Measurements from ENCODE around the gene SMTNL2. TPM values are rescaled to one million over a fixed set of nuclear protein-coding genes. Genes with fewer than 3 reads are reported as not detected.

The SMTNL2 gene
- total RNA-seq, 1 donor from 2014 or later: 33.4 TPM

- intact Hi-C loops (cut with micrococcal nuclease): no loop called here
- peak overlapping the region; percentile 93 for H3K27ac ChIP-seq (replicated peaks)
- peaks cover 39% of the 10 kb centered on the region for H3K27me3 ChIP-seq (ENCODE audit: low read depth)
- H3K9me3 ChIP-seq (replicated peaks): no peaks in the 10 kb centered on the region
- peaks cover 78% of the 10 kb centered on the region for H3K4me1 ChIP-seq
- peak overlapping the region; percentile 72 for H3K4me3 ChIP-seq
- TF ChIP-seq CTCF (IDR thresholded peaks at IDR 0.05; ENCODE audit: borderline replicate concordance): no peak
- no peaks in the 10 kb centered on the region for H3K36me3 ChIP-seq
- no peak for DNase-seq
These were observed 1.3 kb downstream of the SMTNL2 start for GRCh38 chr17:4585638-4585994.

- peak overlapping the region; percentile 72 for H3K4me3 ChIP-seq
- DNase-seq: no peak
- TF ChIP-seq CTCF (IDR thresholded peaks at IDR 0.05; ENCODE audit: borderline replicate concordance): no peak
- peak overlapping the region; percentile 93 for H3K27ac ChIP-seq (replicated peaks)
- H3K4me1 ChIP-seq: peaks cover 83% of the 10 kb centered on the region
- H3K27me3 ChIP-seq (ENCODE audit: low read depth): peaks cover 39% of the 10 kb centered on the region
- intact Hi-C loops (cut with micrococcal nuclease): no loop called here
- no peaks in the 10 kb centered on the region for H3K36me3 ChIP-seq
- no peaks in the 10 kb centered on the region for H3K9me3 ChIP-seq (replicated peaks)
These were observed 1.7 kb downstream of the SMTNL2 start for GRCh38 chr17:4586043-4586442.

- peaks cover 32% of the 10 kb centered on the region for H3K27me3 ChIP-seq (ENCODE audit: low read depth)
- peaks cover 93% of the 10 kb centered on the region for H3K4me1 ChIP-seq
- H3K4me3 ChIP-seq: peak overlapping the region; percentile 72
- no peak for DNase-seq
- H3K9me3 ChIP-seq (replicated peaks): no peaks in the 10 kb centered on the region
- peak overlapping the region; percentile 93 for H3K27ac ChIP-seq (replicated peaks)
- no peak for TF ChIP-seq CTCF (IDR thresholded peaks at IDR 0.05; ENCODE audit: borderline replicate concordance)
- H3K36me3 ChIP-seq: no peaks in the 10 kb centered on the region
- intact Hi-C loops (cut with micrococcal nuclease): no loop called here
These were observed 2.9 kb downstream of the SMTNL2 start for GRCh38 chr17:4587195-4587594.

GRCh38 chr17:4587803-4588202 lies 3.5 kb downstream of the SMTNL2 start:
- peak overlapping the region; percentile 72 for H3K4me3 ChIP-seq
- peak; percentile 60 for DNase-seq

GRCh38 chr17:4588391-4588790 lies 4.1 kb downstream of the SMTNL2 start:
- Histone ChIP-seq H3K36me3 (no peaks in the 10 kb centered on the region), H3K4me3 (peak overlapping the region; percentile 72), H3K4me1 (peaks cover 88% of the 10 kb centered on the region), H3K27ac (replicated peaks) (peak overlapping the region; percentile 93), H3K9me3 (replicated peaks) (no peaks in the 10 kb centered on the region), H3K27me3 (ENCODE audit: low read depth) (peaks cover 20% of the 10 kb centered on the region)
- intact Hi-C loops (cut with micrococcal nuclease): no loop called here
- peak; percentile 66 for DNase-seq
- no peak for TF ChIP-seq CTCF (IDR thresholded peaks at IDR 0.05; ENCODE audit: borderline replicate concordance)

More at GRCh38 chr17:4587803-4588202, 3.5 kb downstream of the SMTNL2 start:
- no peak for TF ChIP-seq CTCF (IDR thresholded peaks at IDR 0.05; ENCODE audit: borderline replicate concordance)
- H3K27me3 ChIP-seq (ENCODE audit: low read depth): peaks cover 26% of the 10 kb centered on the region
- peak overlapping the region; percentile 93 for H3K27ac ChIP-seq (replicated peaks)
- peaks cover 89% of the 10 kb centered on the region for H3K4me1 ChIP-seq
- no peaks in the 10 kb centered on the region for H3K9me3 ChIP-seq (replicated peaks)
- no peaks in the 10 kb centered on the region for H3K36me3 ChIP-seq
- intact Hi-C loops (cut with micrococcal nuclease): no loop called here
